ENCODE measurements around the gene VAPB.

The VAPB gene

DNA sequence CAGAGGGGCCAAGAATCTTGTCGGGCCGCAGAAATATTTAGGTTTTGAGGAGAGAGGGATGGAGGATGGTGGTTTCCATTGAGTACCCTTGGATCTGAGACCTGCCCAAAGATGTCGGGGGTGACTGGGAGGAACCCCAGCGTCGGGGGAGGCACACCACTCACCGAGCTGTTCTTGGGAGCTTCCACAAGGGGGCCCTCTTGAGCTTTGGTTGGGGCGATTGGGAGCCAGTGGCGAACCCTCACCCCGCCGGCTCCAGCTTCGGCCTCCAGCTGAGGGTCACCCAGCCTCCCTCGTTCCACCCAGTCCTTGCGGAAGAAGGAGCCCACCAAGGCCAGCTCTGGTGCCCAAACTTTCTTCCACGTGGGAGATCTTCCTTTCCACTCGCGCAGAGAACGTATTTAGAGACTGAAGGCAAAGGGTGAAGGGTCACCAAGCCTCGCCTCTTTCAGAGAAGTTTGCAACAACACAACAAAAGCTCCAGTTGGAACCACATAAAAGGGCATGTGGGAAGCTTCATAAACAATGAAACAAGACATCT, 92.5 kb downstream of the VAPB start:
- FAIRE-seq: no peak
- no peak for DNase-seq (ENCODE audit: low spot score)

DNA sequence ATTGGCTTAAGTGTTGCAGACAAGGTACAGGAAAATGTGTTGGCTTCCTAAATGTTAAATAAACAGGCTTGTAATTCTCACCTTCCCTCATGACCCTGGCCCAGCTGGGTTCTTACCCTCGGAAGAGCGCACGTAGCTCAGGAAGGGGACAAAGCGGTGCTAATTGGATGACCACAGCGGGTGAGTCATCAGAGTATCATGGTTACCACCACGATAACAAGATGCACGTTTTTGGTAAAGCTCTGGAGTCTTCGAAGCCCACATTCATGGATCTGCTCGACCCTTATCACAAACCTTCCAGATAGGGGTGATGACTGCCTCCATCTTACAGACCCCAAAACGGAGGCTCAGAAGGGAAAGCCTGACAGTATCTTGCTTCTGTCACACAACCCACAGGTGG, 93.4 kb downstream of the VAPB start:
- DNase-seq (ENCODE audit: low spot score) (no peak), FAIRE-seq (no peak)

DNA sequence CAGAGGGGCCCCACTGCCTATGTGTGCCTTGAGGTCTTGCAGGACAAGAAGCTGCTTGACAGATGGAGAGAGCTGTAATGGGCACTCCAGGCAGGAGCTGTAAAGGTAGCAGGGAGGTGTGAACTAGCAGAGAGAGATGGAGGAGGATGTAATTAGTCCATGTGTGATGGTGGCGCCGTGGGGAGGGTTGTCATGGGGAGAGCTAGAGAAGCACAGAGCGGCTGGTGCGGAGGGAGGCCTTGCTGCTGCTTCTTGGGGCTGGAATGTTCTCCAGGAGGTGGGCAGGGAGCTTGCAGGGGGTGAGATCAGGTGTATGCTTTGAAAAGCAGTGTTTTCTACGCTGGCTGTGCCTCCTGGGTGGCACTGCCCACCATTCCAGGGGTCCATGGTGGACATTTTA, 94.0 kb downstream of the VAPB start:
- no peak for FAIRE-seq
- no peak for DNase-seq (ENCODE audit: low spot score)

DNA sequence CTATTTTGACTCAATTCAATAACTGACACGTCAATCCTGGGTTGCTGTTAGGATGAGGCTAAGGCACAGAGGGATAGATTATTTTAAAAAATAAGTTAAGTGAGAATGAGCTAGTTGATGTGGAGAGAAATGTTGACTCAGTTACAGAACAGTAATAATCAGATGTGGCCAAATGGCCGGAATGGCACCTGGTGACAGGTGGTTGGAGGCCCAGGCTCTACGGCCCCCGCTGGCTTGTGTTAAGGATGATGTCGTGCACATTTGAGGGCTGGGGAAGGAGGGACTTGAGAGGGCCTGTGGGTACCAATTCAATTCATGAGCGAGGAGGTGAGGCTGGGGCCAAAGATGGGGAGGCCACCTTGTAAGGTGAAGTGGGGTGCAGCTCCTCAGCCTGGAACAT, 94.4 kb downstream of the VAPB start:
- FAIRE-seq: no peak
- no peak for DNase-seq (ENCODE audit: low spot score)

DNA sequence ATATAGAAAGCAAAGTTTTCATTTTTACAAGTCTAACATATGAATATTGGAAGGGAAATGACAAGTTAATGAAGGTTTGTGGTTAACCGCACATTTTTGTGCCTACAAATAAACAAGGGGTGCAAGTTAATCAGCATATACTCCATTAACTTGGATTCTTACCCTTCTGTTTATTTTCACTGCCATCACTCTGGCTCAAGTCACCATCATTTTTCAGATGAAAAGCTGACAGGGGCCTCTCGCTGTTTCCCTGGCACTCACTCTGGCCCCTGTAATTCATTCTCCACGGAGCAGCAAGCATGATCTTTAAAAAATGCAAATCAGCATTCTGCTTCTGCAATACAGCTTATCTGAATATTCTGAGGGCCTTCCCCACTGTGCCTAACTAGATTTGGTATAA, 96.4 kb downstream of the VAPB start:
- no peak for FAIRE-seq

DNA sequence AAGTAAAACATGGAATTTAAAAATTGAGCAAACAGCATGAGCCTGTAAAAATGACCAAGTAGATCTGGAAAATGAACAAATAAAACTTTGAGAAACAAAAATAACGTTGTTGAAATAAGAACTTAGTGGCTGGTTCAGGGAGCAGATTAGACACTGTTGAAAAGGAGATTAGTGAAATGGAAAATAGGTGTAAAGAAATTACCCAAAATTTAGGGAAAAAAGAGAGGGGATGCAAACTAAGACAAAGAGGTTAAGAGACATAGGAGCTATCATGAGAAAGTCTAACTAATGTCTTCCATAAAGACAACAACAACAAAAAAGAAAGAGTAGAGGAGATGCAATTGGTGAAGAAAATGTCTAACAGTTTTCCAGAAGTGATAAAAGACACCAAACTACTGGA, 97.2 kb downstream of the VAPB start:
- FAIRE-seq (no peak), DNase-seq (ENCODE audit: low spot score) (no peak)

More for the DNA sequence above, 96.4 kb downstream of the VAPB start:
- DNase-seq (ENCODE audit: low spot score): no peak

DNA sequence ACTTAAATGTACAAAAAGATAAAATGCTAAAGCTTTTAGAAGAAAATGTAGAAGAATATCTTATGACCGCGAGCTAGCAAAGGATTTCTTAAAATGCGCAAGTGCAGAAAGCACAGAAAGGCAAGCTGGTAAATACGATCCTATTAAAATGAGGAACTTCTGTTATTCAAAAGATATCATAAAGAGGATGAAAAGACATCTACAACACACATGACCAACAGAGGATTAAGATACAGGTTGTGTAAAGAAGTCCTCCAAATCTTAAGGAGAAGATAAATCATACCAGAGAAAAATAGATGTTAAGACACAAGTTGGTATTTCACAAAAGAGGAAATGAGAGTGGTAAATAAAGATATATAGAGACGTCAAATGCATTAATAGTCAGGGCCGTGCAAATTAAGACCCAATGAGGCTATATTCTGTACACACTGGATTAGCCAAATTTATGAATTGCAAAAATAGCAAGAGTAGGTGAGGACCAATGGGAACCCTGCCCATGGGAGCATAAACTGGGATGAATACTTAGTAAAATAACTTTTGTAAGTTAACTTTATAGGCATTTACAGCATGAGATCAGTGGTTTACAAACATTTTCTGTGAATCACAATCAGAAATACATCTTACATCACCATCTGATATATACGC, 103.2 kb downstream of the VAPB start:
- FAIRE-seq (no peak), DNase-seq (ENCODE audit: low spot score) (no peak)

DNA sequence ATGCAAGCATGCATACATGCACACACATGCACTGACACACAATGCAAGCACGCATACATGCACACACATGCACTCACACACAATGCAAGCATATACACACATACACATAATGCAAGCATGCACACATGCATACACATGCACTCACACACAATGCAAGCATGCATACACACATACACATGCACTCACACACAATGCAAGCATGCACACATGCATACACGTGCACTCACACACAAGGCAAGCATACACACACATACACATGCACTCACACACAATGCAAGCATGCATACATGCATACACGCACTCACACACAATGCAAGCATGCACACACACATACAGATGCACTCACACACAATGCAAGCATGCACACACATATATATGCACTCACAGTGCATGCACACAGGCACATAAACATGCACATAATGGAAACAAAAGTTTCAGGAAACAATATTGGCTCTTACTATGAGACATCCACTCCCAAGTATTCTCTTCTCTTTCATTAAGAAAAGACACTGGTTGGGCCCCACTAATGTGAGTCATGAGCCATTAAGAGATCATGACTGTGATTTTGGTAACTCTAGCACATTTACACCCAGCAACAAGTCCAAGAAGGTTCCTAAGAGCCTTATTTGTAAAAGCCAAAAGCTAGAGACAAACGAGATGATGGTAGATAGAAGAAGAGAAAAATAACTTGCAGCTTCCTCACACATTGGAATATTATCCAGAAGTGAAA, 103.9 kb downstream of the VAPB start:
- no peak for DNase-seq (ENCODE audit: low spot score)
- FAIRE-seq: peak; percentile 100

DNA sequence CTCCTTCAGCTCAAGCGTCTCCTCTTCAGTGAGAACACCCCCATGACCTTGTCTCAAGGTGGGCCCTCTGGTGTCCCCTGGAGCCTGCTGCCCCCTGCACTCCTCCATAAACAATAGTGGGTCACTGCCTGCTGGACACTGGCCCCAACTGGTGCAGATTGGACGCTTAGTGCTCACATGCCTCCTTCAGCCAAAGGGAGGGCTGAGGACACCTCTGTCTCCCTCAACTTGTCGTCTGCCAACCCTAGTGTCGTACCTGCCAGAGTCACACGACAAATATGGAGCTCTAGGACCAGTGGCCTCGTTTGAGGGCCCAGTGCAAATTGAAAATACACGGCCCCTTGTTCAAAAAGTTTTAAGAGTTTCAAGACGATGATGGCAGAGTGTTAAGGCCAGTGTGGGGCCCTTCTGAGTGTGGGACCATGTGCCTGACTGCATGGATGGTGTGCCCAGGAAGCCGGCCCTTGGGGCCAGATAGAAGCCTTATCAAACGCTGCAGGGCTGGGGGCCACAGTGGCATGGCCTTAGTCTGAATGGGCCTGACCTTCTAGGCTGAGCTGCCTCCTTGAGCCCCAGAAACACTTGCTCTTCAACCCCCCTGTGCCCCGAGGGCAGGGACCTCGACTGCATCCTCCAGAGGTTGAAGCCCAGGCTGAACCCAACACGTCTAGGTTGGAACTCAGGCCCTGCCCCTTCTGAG, 106.0 kb downstream of the VAPB start:
- DNase-seq (ENCODE audit: low spot score): no peak
- FAIRE-seq: no peak

DNA sequence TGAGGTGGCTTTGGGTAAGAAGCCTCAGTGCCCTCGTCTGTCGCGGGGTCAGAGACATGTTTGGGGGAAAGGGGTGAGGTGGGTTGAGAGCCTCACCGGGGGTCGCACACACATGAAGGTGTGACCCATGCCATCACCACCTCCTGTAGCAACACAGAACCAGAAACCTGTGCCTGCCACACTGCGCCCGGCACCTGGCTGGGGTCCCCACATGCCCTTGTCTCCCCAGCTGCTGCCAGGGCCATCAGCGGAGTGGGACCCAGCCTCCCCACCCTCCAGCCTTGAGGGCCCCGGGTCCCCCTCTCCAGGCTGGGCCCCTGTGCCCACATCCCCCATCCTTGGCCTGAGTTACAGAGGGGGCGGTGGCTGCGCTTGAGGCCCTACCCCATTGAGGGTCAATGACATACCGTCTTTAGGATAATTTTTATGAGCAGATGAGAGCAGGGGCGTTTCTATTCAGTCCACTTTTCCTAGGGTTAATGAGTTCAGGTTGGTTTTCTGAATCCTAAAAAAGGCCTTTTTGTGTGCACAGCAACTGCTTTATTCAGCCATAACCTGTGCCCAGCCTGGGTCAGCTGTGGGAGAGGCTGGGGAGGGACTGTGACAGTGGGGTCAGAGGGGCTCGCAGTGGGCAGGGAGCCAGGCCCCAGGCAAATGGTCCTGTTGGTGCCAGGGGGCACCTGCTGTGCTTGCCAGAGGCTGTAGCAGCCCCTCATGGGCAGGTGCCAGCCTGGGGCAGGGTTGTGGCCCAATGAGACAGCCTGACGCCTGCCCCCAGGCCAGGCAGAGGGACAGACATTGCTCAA, 106.8 kb downstream of the VAPB start:
- no peak for FAIRE-seq
- DNase-seq (ENCODE audit: low spot score): no peak

DNA sequence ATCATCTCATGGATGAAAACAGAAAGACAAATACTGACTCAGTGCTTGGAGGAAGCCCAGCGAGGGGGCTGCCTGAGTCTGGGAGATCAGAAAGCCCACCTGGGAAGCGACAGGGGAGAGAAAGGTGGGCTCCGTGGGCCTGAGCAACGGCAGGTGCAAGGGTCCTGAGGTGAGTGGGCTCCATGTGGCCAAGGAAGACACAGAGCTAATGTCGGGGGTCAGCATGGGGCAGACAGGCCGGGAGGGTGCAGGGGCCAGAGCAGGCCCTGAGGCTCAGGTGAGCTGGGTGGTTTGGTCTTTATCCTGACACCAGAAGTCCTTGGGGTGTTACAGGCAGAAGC, 107.4 kb downstream of the VAPB start:
- FAIRE-seq (no peak), DNase-seq (ENCODE audit: low spot score) (no peak)

DNA sequence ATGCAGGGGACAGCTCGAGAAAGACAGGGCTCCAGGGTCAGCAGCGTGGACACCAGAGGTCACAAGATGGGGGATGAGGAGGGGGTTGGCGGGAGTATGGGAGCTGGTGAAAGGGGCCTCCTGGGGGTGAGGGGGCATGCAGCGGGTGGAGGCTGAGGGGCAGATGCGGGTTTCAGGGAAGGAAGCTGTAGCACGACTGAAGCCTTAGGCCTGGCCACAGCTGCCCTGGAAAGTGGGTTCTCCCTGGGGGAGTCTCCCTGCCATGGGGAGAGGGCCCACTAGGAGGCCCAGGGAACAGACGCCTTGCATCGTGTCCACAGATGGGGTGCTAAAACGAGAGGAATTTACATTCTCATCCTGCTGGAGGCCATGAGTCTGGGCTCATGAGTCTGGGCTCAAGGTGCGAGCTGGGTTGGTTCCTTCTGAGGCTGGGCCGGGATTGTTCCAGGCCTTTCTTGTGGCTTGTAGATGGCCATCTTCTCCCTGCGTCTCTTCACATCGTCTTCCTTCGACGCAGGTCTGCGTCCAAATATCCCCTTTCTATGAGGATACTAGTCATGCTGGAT, 108.1 kb downstream of the VAPB start:
- DNase-seq (ENCODE audit: low spot score) (no peak), FAIRE-seq (no peak)

DNA sequence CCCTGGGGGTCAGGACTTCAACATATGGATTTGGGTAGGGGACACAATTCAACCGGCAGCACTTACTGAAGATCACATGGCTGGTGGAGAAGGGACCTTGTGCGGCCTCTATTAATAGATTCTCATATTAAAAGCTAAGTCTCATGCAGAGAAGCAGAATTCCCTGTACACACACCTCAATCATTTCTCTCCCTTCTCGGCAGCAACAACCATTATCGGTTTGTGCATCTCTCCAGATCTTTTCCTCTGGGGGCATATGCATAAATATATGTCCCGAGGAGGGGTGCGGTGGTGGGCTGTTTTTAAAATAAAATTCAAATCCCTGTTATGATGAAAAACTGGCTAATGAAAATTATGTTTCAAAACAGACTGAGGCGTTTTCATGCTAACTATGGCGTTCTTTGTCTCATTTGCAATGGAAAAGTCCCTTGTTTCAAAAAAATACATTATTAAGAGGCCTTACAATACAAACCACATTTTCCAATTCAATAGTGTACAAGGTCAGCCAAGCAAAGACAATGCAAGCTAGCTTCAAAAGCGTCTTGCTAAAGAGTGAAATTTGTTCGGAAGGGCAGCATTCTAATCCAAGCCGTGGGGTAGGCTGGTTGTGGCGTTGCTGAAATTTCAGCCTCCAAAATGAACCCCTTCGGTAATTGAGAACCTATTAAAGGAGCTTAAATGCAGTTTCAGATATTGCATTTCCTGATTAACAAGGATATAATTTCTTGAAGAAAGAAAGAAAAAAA, 108.9 kb downstream of the VAPB start:
- no peak for FAIRE-seq
- DNase-seq (ENCODE audit: low spot score): no peak

DNA sequence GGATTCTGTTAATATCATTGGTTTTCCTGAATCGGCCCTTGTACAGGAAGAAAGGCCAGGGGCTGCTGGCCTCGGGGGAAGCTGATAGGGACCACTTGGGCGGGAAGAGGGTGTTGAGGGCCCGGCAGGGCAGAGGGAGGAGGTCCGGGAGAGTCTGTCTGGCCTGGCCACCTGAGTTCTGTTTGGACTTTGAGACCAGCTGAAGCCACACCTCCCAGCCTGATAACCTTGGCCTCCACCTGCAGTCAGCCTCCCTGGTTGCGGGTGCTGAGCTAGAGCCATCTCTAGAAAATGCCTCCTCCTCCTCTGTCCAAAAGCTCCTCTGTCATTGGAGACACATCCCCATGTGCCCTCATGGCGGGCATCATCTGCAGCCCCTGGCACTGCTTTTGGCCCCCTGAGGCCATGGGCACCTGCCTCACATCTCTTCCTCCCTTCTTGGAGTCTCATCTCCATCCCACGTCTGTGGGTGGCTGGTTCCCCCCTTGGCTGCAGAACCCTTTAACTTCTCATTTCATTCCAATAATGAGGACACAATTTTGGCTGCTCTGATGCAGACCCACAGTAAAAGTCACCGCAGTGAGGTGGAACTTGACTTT, 109.5 kb downstream of the VAPB start:
- no peak for DNase-seq (ENCODE audit: low spot score)

DNA sequence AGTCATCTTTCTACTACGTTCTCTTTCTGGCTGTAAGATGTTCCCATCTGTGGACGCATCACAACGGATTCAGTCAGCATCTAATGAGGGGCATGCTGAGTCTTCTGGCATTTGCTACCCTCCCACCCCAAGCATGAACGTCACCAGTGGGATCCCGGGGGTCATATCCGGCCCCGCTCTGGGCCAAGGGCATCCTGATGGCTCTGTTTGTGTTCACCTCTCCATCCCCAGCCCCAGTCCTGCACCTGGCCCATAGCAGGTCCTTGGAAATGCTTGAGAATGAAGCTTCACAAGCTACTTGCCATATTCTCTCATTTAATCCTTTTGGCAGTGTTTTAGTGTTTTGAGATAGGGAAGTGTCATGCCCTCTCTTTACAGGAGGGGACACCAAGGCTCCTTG, 111.2 kb downstream of the VAPB start:
- FAIRE-seq: no peak
- no peak for DNase-seq (ENCODE audit: low spot score)

More for the DNA sequence above, 109.5 kb downstream of the VAPB start:
- no peak for FAIRE-seq
